HepG2 (cell line): ENCODE results near the gene XRCC1. TPM values are rescaled to one million over a fixed set of nuclear protein-coding genes. Genes with fewer than 3 reads are reported as not detected.
"Not testable (repeated sequence)": the region's sequence is repeated elsewhere in the genome, so short reads cannot be mapped to it uniquely, and the experiment has no call there.

Experiments
- ATAC-seq: fragments of 200-7000 bp; cut with Tn5 transposase; 3 replicates; pipeline ENCODE4 v1.9.1; 2020; ENCODE audit warnings: mild to moderate bottlenecking, moderate library complexity
- BruUV-seq: library from RNA; stranded (reverse); fragments of 400-500 nt; replicated peaks from 2 replicates; lab custom pipeline; 2021; lab: Mats Ljungman, UMichigan
- CTCF ChIA-PET: fragments of 300-600 bp; formaldehyde crosslinking; extraction: SDS; loops from one replicate; lab custom pipeline; 2021; ENCODE audit warnings: low total read pairs, inconsistent platforms, low intra/inter-chr PET ratio; lab: Yijun Ruan, JAX
- POLR2A ChIA-PET: fragments of 350-600 bp; sonication (Branson Sonifier 250); formaldehyde crosslinking; loops from one replicate; lab custom pipeline; 2020; ENCODE audit warnings: antibody characterized with exemption, inconsistent platforms; lab: Yijun Ruan, JAX
- DNase-seq: peaks from one replicate; pipeline ENCODE4 v3.0.0-alpha.2; 2015; ENCODE audit warnings: low spot score
- FAIRE-seq: peaks from 3 replicates; lab custom pipeline; 2011; peaks lifted over from hg19 to GRCh38; lab: Jason Lieb, UNC
- H2AFZ ChIP-seq: one replicate; pipeline ENCODE4 v1.6.1; 2011; ENCODE audit warnings: low read length, inconsistent platforms
- H3K27ac ChIP-seq: fragments of 300-600 bp; 3 replicates; pipeline ENCODE4 v1.8.0; 2011; ENCODE audit warnings: mixed run types, mild to moderate bottlenecking, mixed read lengths, low read length, inconsistent platforms; ENCODE audit not compliant: insufficient read depth; ENCODE audit errors: extremely low read length
- H3K27me3 ChIP-seq, 2 experiments: fragments of 200-600 bp in 1 of 2; 2 replicates in 1 of 2; 3 replicates in 1 of 2; pipeline versions ENCODE4 v1.6.0 to v1.8.0; 2011; ENCODE audit warnings: low read length in 2 of 2, mild to moderate bottlenecking in 2 of 2, moderate library complexity in 2 of 2, inconsistent platforms in 1 of 2; ENCODE audit not compliant: insufficient read depth in 2 of 2, control insufficient read depth in 1 of 2
- H3K36me3 ChIP-seq, 2 experiments: fragments of 200-600 bp in 1 of 2; replicated peaks in 1 of 2; 2 replicates in 1 of 2; 3 replicates in 1 of 2; pipeline versions ENCODE4 v1.5.1 to v1.8.0; 2011; ENCODE audit warnings: low read length in 2 of 2, inconsistent platforms in 1 of 2; ENCODE audit not compliant: insufficient read depth in 2 of 2, control insufficient read depth in 1 of 2
- H3K4me1 ChIP-seq: 2 replicates; pipeline ENCODE4 v1.5.1; 2012; ENCODE audit warnings: low read length, inconsistent platforms; ENCODE audit not compliant: insufficient read depth
- H3K4me2 ChIP-seq: 2 replicates; pipeline ENCODE4 v1.6.0; 2011; ENCODE audit warnings: low read depth, low read length, inconsistent platforms
- H3K4me3 ChIP-seq, 3 experiments: fragments of 200-600 bp in 1 of 3; sonication (generic), shearing (Covaris generic) in 1 of 3; replicated peaks in 1 of 3; 2 replicates each; pipeline ENCODE4 v1.5.1; 2011 to 2016; ENCODE audit warnings: low read length in 3 of 3, inconsistent platforms in 2 of 3, low read depth in 2 of 3, mild to moderate bottlenecking in 2 of 3, control low read depth in 1 of 3, mixed read lengths in 1 of 3; ENCODE audit not compliant: insufficient read depth in 1 of 3
- H3K79me2 ChIP-seq: one replicate; pipeline ENCODE4 v1.6.1; 2011; ENCODE audit warnings: low read length, inconsistent platforms; ENCODE audit not compliant: insufficient read depth
- H3K9ac ChIP-seq: 2 replicates; pipeline ENCODE4 v1.6.0; 2011; ENCODE audit warnings: mild to moderate bottlenecking, low read depth, low read length, inconsistent platforms; ENCODE audit not compliant: insufficient read depth
- H3K9me3 ChIP-seq: 2 replicates; pipeline ENCODE4 v1.5.1; 2012; ENCODE audit warnings: mild to moderate bottlenecking, low read length
- H4K20me1 ChIP-seq: 2 replicates; pipeline ENCODE4 v1.6.0; 2011; ENCODE audit warnings: inconsistent platforms, mild to moderate bottlenecking, low read length, moderate library complexity; ENCODE audit not compliant: insufficient read depth
- GRHL1 ChIP-seq: sonication (generic); formaldehyde crosslinking; conservative IDR thresholded peaks from 2 replicates; pipeline ENCODE4 v1.8.0; 2022; ENCODE audit warnings: missing genetic modification reagents
- HNF4G ChIP-seq, 2 experiments: sonication (generic) in 1 of 2; formaldehyde crosslinking in 1 of 2; IDR thresholded peaks; 2 replicates each; pipeline versions ENCODE4 v1.4.0 to v1.6.1; 2011 to 2020; ENCODE audit warnings: borderline replicate concordance in 2 of 2, low read depth in 2 of 2, mild to moderate bottlenecking in 2 of 2, low read length in 1 of 2, missing genetic modification reagents in 1 of 2, moderate library complexity in 1 of 2
- MBD4 ChIP-seq: IDR thresholded peaks from 2 replicates; pipeline ENCODE4 v1.6.1; 2012; ENCODE audit warnings: low read length, inconsistent platforms, borderline replicate concordance
- PRDM15 ChIP-seq: sonication (generic); formaldehyde crosslinking; IDR thresholded peaks from 2 replicates; pipeline ENCODE4 v1.4.0; 2020; ENCODE audit warnings: missing genetic modification reagents
- RCOR2 ChIP-seq: IDR thresholded peaks from 2 replicates; pipeline ENCODE4 v1.6.1; 2016; ENCODE audit warnings: missing biosample characterization, missing genetic modification reagents
- SNAI1 ChIP-seq: sonication (generic); formaldehyde crosslinking; IDR thresholded peaks from 2 replicates; pipeline ENCODE4 v1.5.0; 2020; ENCODE audit warnings: mild to moderate bottlenecking, missing genetic modification reagents, borderline replicate concordance
- ZFP82 ChIP-seq: sonication (generic); formaldehyde crosslinking; IDR thresholded peaks from 2 replicates; pipeline ENCODE4 v1.5.1; 2020; ENCODE audit warnings: mild to moderate bottlenecking, missing genetic modification reagents, borderline replicate concordance
- ZNF468 ChIP-seq: sonication (generic); formaldehyde crosslinking; IDR thresholded peaks from 2 replicates; pipeline ENCODE4 v1.8.0; 2022; ENCODE audit warnings: mild to moderate bottlenecking, moderate library complexity, missing genetic modification reagents
- in situ Hi-C: cut with HindIII; loops from 2 replicates; pipeline ENCODE4 v1.10.0; 2017; ENCODE audit warnings: low pct_unique_long_range_greater_than_20kb; ENCODE audit not compliant: extremely low pct_ligation_motif_present
- intact Hi-C: fragments of 100-400 bp; cut with micrococcal nuclease; formaldehyde crosslinking; loops from one replicate; pipeline ENCODE4 v1.10.0; 2022; ENCODE audit not compliant: unreplicated experiment
- polyA plus RNA-seq, 8 experiments: library from polyadenylated mRNA; depleted of rRNA in 3 of 8; stranded (reverse) in 7 of 8; unstranded in 1 of 8; fragments of >200 nt; fragmentation: Illumina TruSeq in 4 of 8; extraction: Trizol in 4 of 8; gene quantifications; 2 replicates each; pipeline versions ENCODE4 v1.2.1 to v1.2.3, GENCODE V29; 2011 to 2016; ENCODE audit warnings: low read depth in 4 of 8, missing spikeins in 1 of 8, mixed read lengths in 1 of 8; ENCODE audit not compliant: insufficient read depth in 1 of 8
- total RNA-seq, 5 experiments: library from RNA; depleted of rRNA; stranded (reverse); fragments of >200 nt; fragmentation: Illumina TruSeq; extraction: Trizol; gene quantifications; 2 replicates each; pipeline ENCODE4 v1.2.3, GENCODE V29; 2016; ENCODE audit warnings: low read depth in 1 of 5

Gene XRCC1
- total and polyA plus RNA-seq, 2 of the 13 experiments (the other 11 are each of a cell fraction or from before 2014, with no cell fraction given) = 24.7 to 26.3 TPM

GRCh38 chr19:43518051-43518450 is 57.3 kb downstream of the XRCC1 start (continued):
- no peak for TF ChIP-seq PRDM15 (CRISPR knock-in tag)
- no peak for TF ChIP-seq ZNF468 (CRISPR knock-in tag)
- TF ChIP-seq ZFP82 (CRISPR knock-in tag) = no peak
- TF ChIP-seq HNF4G (IDR thresholded peaks at IDR 0.05; ENCODE audit: borderline replicate concordance, low read depth, low read length) = no peak
- TF ChIP-seq HNF4G (CRISPR knock-in tag; IDR thresholded peaks at IDR 0.05; ENCODE audit: borderline replicate concordance, low read depth) = no peak
- TF ChIP-seq GRHL1 (CRISPR knock-in tag) = no peak
- no peak for TF ChIP-seq SNAI1 (CRISPR knock-in tag)
- TF ChIP-seq MBD4 = no peak
- TF ChIP-seq RCOR2 = no peak

GRCh38 chr19:43512399-43512798 is 62.9 kb downstream of the XRCC1 start:
- H3K79me2 ChIP-seq, CTCF ChIA-PET, intact Hi-C loops, H2AFZ ChIP-seq, H3K4me3 ChIP-seq, BruUV-seq, H3K4me2 ChIP-seq, H3K4me1 ChIP-seq, FAIRE-seq, H3K9ac ChIP-seq, H3K36me3 ChIP-seq, H3K9me3 ChIP-seq, POLR2A ChIA-PET, H3K27me3 ChIP-seq, DNase-seq, H3K27ac ChIP-seq, in situ Hi-C loops, ATAC-seq, H4K20me1 ChIP-seq: not testable (repeated sequence)
